Breast epithelium (tissue), 4 donors: ENCODE results near the gene ECEL1. TPM values are rescaled to one million over a fixed set of nuclear protein-coding genes. Genes with fewer than 3 reads are reported as not detected.
"Not testable (repeated sequence)": the region's sequence is repeated elsewhere in the genome, so short reads cannot be mapped to it uniquely, and the experiment has no call there.

Experiments
- DNase-seq, 2 donors: peaks; one replicate each; pipeline ENCODE4 v3.0.0-alpha.2; 2019; ENCODE audit warnings: low spot score in 2 of 2
- H3K27ac ChIP-seq, 2 donors: fragments of 200-600 bp; sonication (generic) in 1 of 2; one replicate each; pipeline ENCODE4 v1.5.1; 2016 to 2019; ENCODE audit warnings: mild to moderate bottlenecking in 1 of 2
- H3K27me3 ChIP-seq, 2 donors: fragments of 200-600 bp; sonication (generic) in 1 of 2; one replicate each; pipeline versions ENCODE4 v1.5.1 to v1.6.0; 2017 to 2019; ENCODE audit warnings: control low read depth in 1 of 2, mild to moderate bottlenecking in 1 of 2
- H3K36me3 ChIP-seq: fragments of 200-600 bp; one replicate; pipeline ENCODE4 v1.5.1; 2019
- H3K4me1 ChIP-seq, 2 donors: fragments of 200-600 bp; sonication (generic); one replicate each; pipeline ENCODE4 v1.5.1; 2016 to 2019; ENCODE audit warnings: control low read depth in 1 of 2
- H3K4me3 ChIP-seq, 3 donors: fragments of 200-600 bp; sonication (generic); 1 replicate in 2 of 3; 2 replicates in 1 of 3; pipeline ENCODE4 v1.5.1; 2016 to 2019; ENCODE audit warnings: mild to moderate bottlenecking in 3 of 3, moderate library complexity in 2 of 3
- H3K9me3 ChIP-seq, 2 donors: fragments of 200-600 bp; sonication (generic) in 1 of 2; one replicate each; pipeline ENCODE4 v1.5.1; 2016 to 2019; ENCODE audit warnings: control low read depth in 1 of 2
- POLR2A ChIP-seq: fragments of 450-650 bp; IDR thresholded peaks from one replicate; pipeline ENCODE4 v1.6.1; 2016; ENCODE audit warnings: antibody characterized with exemption, mild to moderate bottlenecking, moderate library complexity
- POLR2AphosphoS5 ChIP-seq, 3 donors: sonication (generic); formaldehyde crosslinking; IDR thresholded peaks; one replicate each; pipeline ENCODE4 v1.6.1; 2017; ENCODE audit warnings: antibody characterized with exemption in 3 of 3
- intact Hi-C: fragments of 100-400 bp; cut with DNase I; formaldehyde crosslinking; loops from one replicate; pipeline ENCODE4 v1.15.1; 2023; ENCODE audit warnings: low total_unique reads
- total RNA-seq, 3 donors: library from RNA; depleted of rRNA; stranded (reverse); fragments of >200 nt; gene quantifications; one replicate each; pipeline ENCODE4 v1.1.0, GENCODE V29; 2016
- TF ChIP-seq, protein P1 (sequence below), 3 donors: fragments of 450-650 bp; IDR thresholded peaks; one replicate each; pipeline ENCODE4 v1.5.1; 2016 to 2017; ENCODE audit warnings: antibody characterized with exemption in 3 of 3, mild to moderate bottlenecking in 3 of 3, moderate library complexity in 3 of 3

ECEL1 gene
- total RNA-seq, 3 donors from 2014 or later = 0.15 to 2.3 (median 0.48) TPM

DNA sequence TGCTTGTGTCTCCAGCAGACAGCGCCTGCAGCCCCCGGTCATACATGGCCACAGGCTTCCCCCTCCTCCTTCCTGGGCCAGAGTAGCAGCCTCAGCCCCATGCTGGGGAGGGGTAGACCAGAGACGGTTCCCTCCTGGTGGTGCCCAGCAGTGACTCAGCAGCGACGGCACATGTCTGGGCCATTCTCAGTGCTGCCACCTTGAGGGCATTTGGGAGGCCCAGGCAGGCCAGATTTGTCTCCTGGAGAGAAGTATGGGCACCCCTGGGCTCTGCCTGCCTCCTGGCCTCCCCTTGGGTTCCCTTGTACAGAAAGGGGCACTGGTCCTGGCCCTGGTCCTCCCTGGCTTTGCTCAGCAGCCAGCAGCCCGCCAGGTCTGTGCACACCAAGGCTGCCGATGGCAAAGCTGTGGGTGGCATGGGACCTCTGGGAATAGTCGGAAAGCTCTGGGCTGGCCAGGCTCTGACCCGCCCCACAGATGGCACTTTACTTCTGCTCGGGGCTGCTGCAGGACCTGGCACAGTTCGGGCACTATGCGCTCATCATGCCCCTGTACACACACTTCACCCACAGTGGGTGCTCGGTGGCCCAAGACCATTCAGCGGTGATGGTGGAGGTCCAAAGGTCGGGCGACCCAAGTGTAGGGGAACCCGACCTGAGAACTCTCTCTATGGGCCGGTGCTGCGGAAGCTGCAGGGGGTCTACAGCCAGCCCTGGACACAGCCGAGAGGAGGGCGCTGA lies 43.1 kb downstream of the ECEL1 start:
- Histone ChIP-seq H3K4me1 (no peaks in the 10 kb centered on the region), H3K27ac (no peak overlapping the region), H3K9me3 (no peaks in the 10 kb centered on the region), H3K4me3 (no peak overlapping the region), H3K36me3 (no peaks in the 10 kb centered on the region), H3K27me3 (no peaks in the 10 kb centered on the region)
- TF ChIP-seq POLR2AphosphoS5 (IDR thresholded peaks at IDR 0.05) (no peak), POLR2A (no peak)
- TF ChIP-seq, protein P1, sequence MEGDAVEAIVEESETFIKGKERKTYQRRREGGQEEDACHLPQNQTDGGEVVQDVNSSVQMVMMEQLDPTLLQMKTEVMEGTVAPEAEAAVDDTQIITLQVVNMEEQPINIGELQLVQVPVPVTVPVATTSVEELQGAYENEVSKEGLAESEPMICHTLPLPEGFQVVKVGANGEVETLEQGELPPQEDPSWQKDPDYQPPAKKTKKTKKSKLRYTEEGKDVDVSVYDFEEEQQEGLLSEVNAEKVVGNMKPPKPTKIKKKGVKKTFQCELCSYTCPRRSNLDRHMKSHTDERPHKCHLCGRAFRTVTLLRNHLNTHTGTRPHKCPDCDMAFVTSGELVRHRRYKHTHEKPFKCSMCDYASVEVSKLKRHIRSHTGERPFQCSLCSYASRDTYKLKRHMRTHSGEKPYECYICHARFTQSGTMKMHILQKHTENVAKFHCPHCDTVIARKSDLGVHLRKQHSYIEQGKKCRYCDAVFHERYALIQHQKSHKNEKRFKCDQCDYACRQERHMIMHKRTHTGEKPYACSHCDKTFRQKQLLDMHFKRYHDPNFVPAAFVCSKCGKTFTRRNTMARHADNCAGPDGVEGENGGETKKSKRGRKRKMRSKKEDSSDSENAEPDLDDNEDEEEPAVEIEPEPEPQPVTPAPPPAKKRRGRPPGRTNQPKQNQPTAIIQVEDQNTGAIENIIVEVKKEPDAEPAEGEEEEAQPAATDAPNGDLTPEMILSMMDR (IDR thresholded peaks at IDR 0.05) = no peak
- intact Hi-C loops = no loop called here
- DNase-seq = no peak

DNA sequence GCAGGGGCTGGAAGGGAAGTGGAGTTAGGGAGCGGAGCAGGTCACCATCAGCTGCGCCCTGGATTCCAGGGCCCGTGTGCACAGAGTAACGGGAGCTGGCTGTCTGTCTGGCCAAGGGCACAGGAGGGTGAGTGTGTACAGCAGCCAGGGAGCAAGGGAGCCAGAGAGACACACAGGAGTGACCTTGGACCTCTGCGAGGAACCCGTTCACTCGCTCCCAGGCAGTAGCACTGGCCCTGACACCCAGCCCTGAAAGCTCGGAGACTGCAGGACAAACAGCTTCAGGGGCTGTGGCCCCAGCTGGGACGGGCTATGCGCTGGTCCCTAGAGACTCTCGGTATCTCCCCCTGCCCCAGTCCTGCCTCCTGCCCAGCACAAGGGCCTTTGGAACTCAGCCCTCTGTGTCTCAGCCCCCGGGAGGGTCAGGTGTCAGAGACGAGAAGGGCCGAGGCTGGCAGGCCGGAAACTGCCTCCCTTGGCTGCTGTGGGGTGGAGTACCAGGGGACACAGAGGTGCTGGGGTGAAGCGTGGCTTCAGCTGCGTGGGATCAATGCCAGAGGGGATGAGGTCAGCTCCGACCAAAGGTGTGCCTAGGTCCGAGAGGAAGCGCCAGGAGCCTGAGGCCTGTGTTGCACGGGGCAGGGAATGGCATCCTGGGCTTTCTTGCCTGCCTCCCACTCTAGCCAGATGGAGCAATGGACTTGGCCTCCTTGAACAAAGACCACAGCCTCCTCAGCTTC lies 43.8 kb downstream of the ECEL1 start:
- H3K9me3 ChIP-seq, H3K4me3 ChIP-seq, H3K4me1 ChIP-seq, H3K36me3 ChIP-seq, DNase-seq, H3K27ac ChIP-seq, intact Hi-C loops, H3K27me3 ChIP-seq: not testable (repeated sequence)

DNA sequence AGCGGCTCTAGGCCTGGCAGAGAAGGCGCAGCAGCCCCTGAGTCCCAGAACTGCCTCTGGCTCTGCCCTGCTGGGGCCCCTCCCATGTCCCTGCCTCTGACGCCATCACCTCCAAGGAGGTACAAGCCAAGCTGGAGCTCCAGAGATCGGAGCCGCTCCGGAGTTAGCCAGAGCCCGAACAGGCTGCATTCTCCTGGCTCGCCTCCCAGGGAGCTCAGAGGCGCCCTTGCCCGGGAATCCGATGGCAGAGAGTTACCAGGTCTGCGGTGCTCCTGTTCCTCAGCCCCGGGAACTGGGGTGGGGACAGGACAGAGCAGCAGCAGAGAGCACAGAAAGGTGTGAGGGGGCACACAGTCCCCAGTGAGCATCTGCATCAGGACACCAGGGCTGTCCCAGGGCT lies 44.6 kb downstream of the ECEL1 start:
- H3K4me1 ChIP-seq, intact Hi-C loops: not testable (repeated sequence)

DNA sequence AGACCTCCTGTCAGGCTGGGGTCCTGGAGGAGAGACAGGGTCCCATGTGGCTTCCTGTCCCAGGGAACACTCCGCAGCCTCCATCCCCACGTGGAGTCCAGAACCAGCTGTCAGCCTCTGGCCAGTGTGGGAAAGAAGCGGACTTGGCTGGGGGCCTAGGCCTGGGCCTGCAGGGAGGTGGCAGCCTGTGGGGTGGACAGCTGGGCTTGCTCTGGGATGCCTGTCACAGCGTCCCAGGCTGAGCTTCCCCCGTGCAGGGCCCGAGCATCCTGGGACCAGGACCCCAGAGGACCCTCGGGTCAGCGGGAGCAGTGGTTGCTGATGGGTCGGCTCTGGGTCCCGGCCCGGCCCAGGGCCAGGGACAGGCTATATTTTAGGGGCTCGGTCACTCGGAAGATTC lies 45.2 kb downstream of the ECEL1 start:
- DNase-seq, H3K27me3 ChIP-seq, H3K27ac ChIP-seq, intact Hi-C loops, H3K4me1 ChIP-seq, H3K9me3 ChIP-seq, H3K36me3 ChIP-seq, H3K4me3 ChIP-seq: not testable (repeated sequence)

More for the DNA sequence above, 44.6 kb downstream of the ECEL1 start:
- H3K9me3 ChIP-seq, DNase-seq, H3K27ac ChIP-seq, H3K36me3 ChIP-seq, H3K4me3 ChIP-seq, H3K27me3 ChIP-seq: not testable (repeated sequence)

DNA sequence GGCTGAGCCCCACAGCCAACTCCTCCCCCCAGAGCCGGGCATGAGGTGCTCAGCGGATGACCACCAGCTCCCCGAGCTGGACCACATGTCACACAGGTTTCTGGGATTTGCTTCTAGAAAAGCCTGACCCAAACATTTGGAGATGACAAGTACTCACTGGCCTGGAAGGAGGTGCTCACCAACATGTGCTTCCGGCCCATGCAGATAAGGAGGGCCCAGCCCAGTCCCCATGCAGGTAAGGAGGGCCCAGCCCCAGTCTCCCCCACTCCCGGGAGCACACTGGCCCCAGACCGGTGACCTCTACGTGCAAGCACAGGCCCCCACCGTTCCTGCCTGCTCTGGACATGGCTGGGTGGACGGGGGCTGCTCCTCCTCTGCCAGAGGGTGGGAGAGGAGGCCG lies 45.7 kb downstream of the ECEL1 start:
- H3K27ac ChIP-seq, H3K4me3 ChIP-seq, H3K9me3 ChIP-seq, H3K27me3 ChIP-seq, intact Hi-C loops, H3K36me3 ChIP-seq, DNase-seq, H3K4me1 ChIP-seq: not testable (repeated sequence)

DNA sequence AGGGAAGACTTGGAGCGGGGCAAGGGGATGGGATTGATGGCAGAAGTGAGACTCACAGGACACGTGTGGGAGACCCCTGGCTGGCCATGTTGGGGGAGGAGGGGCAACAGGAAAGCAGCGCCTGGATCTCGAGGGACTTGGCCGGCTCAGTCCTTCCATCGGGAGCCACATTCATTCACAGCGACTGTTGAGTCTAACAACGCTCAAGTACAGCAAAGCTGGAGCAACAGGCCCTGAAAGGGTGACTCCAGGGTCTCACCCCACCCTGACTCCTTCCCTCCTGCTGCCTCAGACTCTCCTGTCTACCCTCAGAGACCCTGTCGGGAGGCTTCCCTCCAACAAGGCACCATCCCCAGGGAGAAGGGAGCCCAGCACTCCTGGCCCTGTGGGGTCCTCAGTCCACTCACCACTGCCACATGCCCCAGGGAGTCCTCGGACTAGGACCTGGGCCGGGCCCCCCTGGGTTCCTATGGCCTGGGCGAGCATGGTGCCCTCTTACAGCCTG lies 46.4 kb downstream of the ECEL1 start:
- intact Hi-C loops = no loop called here
- Histone ChIP-seq H3K4me3 (no peak overlapping the region), H3K27me3 (peaks cover 2 to 4% of the 10 kb centered on the region in 2 donors), H3K9me3 (no peaks in the 10 kb centered on the region), H3K36me3 (no peaks in the 10 kb centered on the region), H3K27ac (no peak overlapping the region), H3K4me1 (no peaks in the 10 kb centered on the region)
- TF ChIP-seq POLR2AphosphoS5 (IDR thresholded peaks at IDR 0.05) (no peak), POLR2A (no peak)
- TF ChIP-seq, protein P1 (IDR thresholded peaks at IDR 0.05) = no peak
- peak in 1 of 2 donors; percentile 40 for DNase-seq

DNA sequence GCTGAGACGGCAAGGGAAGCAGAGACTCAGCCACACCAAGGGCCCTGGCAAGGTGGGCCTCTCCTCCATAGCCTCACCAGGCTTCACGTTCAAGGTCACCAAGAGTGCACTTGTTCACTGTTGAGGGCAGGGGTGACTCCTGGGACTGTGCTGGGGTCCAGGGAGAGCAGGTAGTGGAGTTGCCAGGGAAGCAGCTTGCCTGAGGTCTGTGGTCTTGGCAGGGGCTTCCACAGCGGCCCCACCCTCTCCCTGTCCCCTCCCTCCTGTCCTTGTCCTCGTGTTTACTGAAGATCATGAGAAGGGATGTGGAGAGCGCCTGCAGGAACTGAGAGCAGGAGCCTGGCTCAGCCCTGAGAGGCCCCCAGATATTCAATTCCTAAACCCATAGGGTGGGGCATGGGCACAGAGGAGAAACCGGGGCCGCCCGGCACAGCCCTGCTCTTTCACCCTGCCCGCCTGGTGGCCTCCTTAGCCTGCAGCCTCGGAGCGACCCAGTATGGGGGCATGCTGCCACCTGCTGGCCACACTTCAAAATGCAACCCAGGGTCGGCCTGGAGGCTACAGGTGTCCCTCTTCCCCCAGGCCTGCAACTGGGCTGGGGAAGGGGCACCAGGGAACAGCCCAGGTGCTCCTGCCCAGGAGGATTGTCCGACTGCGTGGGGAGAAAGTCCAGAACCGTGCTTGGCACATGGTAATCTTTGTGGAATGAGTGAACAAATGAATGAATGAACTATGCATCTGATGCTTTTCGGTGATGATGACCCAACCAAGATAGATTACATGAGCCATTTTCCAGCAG lies 47.2 kb downstream of the ECEL1 start:
- H3K4me3 ChIP-seq, H3K9me3 ChIP-seq, H3K36me3 ChIP-seq, H3K4me1 ChIP-seq, H3K27me3 ChIP-seq, H3K27ac ChIP-seq, intact Hi-C loops: not testable (repeated sequence)
- peak; percentile 51 to 81 for DNase-seq
- TF ChIP-seq, protein P1 (IDR thresholded peaks at IDR 0.05) = peak; percentile 61 to 90 (median 89)
